HG03159 (cell line): ENCODE data around the gene VMP1.
"Not testable (repeated sequence)": the region's sequence is repeated elsewhere in the genome, so short reads cannot be mapped to it uniquely, and the experiment has no call there.

Experiments used
- ATAC-seq: cut with Tn5 transposase; IDR thresholded peaks from one replicate; pipeline ENCODE4 v1.9.1; 2021; ENCODE audit warnings: mild to moderate bottlenecking, moderate library complexity; ENCODE audit not compliant: unreplicated experiment

Gene VMP1

GRCh38 chr17:59775786-59776350 is 68.4 kb downstream of the VMP1 start:
- ATAC-seq, result no peak

GRCh38 chr17:59776577-59776976 is 69.1 kb downstream of the VMP1 start:
- no peak for ATAC-seq

DNA sequence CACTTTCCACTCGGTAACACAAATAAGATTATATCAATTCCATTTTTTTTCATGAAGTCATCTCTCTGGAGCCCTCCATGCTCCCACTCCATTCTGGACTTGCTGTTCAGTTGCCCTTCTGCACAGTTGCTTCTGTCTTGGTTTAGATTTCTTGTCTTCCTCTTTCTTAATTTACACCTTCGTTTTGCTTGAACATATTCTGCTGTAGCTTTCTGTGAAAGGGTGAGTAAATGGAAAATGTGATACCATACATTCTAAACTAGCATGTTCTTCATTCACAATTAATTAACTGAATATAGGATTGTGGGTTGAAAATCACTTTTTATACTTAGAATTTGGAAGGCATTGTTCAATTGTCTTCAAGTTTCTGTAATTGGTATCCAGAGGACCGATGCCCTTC is 69.6 kb downstream of the VMP1 start:
- ATAC-seq, result no peak

DNA sequence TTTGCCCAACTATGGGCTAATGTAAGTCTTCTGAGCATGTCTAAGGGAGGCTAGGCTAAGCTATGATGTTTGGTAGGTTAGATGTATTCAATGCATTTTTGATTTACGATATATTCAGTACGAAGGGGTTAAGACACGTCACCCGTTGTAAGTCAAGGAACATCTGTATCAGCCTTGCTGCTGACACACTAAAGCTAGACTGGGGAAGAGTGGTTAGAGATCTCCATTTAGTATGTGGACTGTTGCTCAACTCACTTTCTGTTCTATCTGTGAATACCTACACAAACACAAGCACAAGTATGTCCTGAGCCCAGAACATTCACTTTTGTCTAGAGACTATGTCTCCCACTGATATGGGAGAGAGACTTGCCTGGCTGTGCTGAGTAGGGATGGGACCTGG is 71.5 kb downstream of the VMP1 start:
- no peak for ATAC-seq

- no peak for ATAC-seq
Measured at GRCh38 chr17:59779521-59779920, 72.1 kb downstream of the VMP1 start.

DNA sequence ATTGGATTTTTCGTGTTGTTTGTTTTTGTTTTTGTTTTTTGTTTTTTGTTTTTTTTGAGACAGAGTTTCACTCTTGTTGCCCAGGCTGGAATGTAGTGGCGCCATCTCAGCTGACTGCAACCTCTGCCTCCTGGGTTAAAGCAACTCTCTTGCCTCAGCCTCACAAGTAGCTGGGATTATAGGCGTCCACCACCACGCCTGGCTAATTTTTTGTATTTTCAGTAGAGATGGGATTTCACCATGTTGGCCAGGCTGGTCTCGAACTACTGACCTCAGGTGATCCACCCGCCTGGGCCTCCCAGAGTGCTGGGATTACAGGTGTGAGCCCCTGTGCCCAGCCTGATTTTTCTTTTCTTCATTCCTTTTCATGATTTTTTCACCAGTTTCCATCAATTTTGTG is 73.1 kb downstream of the VMP1 start:
- not testable (repeated sequence) for ATAC-seq

- ATAC-seq, result no peak
Measured at GRCh38 chr17:59783221-59784047, 76.0 kb downstream of the VMP1 start.

- no peak for ATAC-seq
Measured at GRCh38 chr17:59785091-59785799, 77.8 kb downstream of the VMP1 start.

DNA sequence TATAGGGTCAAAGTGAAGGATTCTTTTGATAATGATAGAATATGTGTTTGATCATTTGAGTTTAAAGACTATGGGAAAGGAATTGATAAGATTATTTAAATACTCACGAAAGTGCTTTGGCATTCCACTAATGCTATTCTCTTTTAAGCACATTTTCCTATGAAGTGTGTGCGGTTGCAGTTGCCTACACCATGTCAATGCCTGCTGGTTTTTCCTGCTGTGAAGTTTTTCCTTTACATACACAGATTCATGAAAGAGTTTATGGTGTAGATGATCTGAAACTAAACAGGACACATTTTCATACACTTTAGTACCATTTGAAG is 78.7 kb downstream of the VMP1 start:
- no peak for ATAC-seq

- peak; percentile 80 for ATAC-seq
Measured at GRCh38 chr17:59786536-59787319, 79.3 kb downstream of the VMP1 start.

- not testable (repeated sequence) for ATAC-seq
Measured at GRCh38 chr17:59789849-59790248, 82.4 kb downstream of the VMP1 start.

GRCh38 chr17:59790418-59790817 is 83.0 kb downstream of the VMP1 start:
- ATAC-seq, result not testable (repeated sequence)

- no peak for ATAC-seq
Measured at GRCh38 chr17:59790910-59791309, 83.5 kb downstream of the VMP1 start.

DNA sequence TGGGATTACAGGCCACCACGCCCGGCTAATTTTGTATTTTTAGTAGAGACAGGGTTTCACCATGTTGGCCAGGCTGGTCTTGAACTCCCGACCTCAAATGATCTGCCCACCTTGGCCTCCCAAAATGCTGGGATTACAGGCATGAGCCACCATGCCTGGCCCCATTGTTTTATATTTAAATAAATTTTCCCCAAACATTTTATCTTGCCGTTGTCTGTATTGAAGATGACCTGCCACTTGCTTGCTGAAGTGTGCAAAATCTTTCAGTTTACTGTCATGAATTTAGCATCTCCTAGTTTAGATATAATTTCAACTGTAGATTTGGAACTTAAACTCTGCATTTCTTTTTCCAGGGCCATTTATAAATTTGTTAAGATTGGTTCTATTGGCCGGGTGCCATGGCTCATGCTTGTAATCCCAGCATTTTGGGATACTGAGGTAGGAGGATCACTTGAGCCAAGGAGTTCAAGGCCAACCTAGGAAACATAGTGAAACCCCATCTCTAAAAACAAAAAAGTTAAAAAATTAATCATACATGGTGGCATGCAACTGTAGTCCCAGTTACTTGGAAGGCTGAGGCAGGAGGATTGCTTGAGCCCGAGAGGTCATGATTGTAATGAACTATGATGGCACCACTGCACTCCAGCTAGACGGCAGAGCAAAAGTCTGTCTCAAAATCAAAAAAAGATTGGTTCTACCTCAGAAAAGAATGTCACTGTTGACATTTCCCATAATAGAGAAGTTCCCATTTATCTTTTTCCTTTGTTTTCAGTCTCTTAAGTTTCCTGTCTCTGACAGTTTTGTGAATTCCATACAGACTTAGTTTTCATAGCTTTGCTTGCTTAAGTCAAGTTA is 84.4 kb downstream of the VMP1 start:
- no peak for ATAC-seq

GRCh38 chr17:59792458-59792823 is 85.0 kb downstream of the VMP1 start:
- not testable (repeated sequence) for ATAC-seq

GRCh38 chr17:59793205-59793604 is 85.8 kb downstream of the VMP1 start:
- ATAC-seq, result no peak

GRCh38 chr17:59796138-59796537 is 88.7 kb downstream of the VMP1 start:
- ATAC-seq, result no peak

DNA sequence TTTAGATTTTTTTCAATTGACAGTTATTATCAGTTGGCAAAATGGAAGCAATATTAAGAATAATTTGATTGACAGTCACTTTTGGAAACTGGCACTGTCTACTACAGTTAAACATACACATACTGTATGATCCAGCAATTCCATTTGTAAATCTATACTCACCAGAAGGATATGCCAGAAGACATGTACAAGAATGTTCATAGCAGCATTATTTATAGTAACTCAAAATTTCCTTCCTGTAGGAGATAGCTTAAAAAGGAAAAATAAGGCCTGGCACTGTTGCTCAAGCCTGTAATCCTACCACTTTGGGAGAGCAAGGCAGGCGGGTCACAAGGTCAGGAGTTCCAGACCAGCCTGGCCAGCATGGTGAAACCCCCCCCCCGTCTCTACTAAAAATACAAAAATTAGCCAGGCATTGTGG is 89.3 kb downstream of the VMP1 start:
- ATAC-seq, result no peak

DNA sequence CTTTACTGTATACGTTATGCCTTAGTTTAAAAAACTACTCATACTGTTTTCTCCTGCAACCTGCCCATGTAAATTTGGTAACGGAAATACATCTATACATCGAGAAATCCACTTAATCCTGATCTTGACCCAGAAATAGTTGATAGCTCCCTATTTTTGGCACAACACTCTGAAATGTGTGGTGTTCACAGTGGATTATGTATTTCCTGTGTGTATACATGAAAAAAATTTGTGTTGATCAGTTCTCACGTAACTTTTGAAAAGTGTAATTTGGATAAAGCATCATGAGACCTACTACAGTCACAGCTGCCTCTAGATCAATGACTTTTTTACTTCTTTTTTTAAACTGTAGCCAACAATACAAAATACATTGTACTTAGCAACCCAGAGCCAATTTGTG is 90.7 kb downstream of the VMP1 start:
- no peak for ATAC-seq

- no peak for ATAC-seq
Measured at GRCh38 chr17:59800530-59800942, 93.1 kb downstream of the VMP1 start.
